AG09319 (cell line): ENCODE data around the gene HMX2.

Experiments used
- DNase-seq: peaks from one replicate; pipeline ENCODE4 v3.0.0-alpha.2; 2010; ENCODE audit warnings: low read depth; ENCODE audit errors: extremely low read depth
- TF ChIP-seq, protein P1 (sequence below): IDR thresholded peaks from 2 replicates; pipeline ENCODE4 v1.5.1; 2011; ENCODE audit warnings: low read depth, mild to moderate bottlenecking, inconsistent platforms, low read length, moderate library complexity

HMX2 gene

DNA sequence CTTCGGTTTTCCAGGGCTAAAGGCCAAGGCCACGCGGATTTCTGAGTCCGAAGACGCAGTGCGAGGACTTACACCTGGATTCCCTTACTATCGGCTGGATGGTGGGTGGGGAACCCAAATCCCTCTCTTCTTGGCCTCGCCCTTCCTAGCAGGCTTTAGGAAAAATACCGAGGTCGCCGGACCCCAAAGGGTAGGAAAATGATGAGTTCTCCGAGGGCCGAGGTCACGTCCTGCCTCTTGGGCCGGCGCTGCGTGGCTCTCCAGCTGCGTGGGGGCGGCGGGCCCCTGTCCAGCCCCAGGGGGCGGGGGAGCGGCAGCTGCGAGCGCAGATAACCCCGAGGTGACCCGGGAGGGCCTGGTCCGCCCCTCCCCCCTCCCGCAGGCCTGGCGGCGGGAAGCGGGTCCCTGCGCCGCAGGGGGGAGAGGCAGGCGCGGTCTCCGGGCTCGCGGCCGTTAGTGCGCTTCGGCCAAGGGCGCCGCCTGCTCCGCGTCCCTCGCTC, 13.0 kb upstream of the HMX2 start:
- no peak for DNase-seq
- TF ChIP-seq, protein P1, sequence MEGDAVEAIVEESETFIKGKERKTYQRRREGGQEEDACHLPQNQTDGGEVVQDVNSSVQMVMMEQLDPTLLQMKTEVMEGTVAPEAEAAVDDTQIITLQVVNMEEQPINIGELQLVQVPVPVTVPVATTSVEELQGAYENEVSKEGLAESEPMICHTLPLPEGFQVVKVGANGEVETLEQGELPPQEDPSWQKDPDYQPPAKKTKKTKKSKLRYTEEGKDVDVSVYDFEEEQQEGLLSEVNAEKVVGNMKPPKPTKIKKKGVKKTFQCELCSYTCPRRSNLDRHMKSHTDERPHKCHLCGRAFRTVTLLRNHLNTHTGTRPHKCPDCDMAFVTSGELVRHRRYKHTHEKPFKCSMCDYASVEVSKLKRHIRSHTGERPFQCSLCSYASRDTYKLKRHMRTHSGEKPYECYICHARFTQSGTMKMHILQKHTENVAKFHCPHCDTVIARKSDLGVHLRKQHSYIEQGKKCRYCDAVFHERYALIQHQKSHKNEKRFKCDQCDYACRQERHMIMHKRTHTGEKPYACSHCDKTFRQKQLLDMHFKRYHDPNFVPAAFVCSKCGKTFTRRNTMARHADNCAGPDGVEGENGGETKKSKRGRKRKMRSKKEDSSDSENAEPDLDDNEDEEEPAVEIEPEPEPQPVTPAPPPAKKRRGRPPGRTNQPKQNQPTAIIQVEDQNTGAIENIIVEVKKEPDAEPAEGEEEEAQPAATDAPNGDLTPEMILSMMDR = no peak

DNA sequence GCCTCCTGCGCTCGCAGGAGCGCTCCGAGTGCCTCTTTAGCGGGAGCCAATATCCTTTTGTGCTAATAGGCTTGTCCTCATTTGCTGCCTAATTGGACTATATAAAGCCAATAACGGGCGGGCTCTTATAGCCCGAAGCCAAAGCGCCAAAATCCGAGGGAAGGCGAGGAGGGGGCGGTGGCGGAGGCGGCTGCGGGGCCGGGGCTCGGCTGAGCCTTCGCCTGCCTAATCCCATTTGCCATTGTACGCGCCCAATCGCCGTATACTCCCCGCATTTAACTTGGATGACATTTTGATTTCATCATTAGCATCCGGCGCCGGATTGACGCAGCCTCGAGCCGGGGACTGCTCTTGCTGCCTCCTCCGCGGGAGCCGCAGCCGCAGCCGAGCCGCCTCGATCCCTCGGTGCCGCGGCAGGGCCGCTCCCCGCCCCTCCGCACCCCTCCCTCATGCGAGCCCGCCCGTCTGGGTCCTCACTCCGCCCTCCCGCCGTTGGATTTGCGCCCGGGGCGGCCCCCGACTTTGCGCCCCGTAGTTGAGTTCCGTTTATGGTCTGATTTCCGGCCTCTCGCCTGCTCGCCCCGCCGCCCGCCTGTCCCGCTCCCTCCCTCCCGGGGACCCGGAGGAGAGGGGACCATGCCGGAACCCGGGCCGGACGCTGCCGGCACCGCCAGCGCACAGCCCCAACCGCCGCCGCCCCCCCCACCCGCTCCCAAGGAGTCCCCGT, 12.4 kb upstream of the HMX2 start, which contains the start of gene HMX3:
Gene HMX3 (plus strand): TSS at position 556 of the 727 bp plus-strand sequence. CDS start 81 bp downstream, at position 637.
- TF ChIP-seq, protein P1 = no peak
- no peak for DNase-seq

DNA sequence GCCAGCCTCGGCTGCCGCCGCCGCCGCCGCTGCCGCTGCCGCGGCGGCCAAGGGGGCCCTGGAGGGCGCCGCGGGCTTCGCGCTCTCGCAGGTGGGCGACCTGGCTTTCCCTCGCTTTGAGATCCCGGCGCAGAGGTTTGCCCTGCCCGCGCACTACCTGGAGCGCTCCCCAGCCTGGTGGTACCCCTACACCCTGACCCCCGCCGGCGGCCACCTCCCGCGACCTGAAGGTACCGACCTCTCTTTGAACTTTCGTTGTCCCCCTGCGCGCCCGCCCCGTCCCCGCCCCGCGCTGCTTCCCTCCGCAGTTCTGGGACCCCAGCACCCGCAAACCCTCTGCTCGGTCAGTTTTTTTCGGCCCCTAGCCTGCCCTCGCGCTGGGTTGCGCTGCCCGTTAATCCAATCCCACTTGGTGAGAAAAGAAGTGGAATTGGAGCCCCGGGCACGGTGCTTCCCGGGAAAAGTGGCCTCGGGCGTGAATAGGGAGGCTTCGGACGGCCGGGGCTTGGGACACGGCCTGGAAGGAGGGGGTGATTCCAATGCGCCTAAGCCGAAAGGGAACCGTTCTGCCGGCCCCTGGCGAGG, 11.6 kb upstream of the HMX2 start:
- TF ChIP-seq, protein P1 = no peak
- DNase-seq = no peak

DNA sequence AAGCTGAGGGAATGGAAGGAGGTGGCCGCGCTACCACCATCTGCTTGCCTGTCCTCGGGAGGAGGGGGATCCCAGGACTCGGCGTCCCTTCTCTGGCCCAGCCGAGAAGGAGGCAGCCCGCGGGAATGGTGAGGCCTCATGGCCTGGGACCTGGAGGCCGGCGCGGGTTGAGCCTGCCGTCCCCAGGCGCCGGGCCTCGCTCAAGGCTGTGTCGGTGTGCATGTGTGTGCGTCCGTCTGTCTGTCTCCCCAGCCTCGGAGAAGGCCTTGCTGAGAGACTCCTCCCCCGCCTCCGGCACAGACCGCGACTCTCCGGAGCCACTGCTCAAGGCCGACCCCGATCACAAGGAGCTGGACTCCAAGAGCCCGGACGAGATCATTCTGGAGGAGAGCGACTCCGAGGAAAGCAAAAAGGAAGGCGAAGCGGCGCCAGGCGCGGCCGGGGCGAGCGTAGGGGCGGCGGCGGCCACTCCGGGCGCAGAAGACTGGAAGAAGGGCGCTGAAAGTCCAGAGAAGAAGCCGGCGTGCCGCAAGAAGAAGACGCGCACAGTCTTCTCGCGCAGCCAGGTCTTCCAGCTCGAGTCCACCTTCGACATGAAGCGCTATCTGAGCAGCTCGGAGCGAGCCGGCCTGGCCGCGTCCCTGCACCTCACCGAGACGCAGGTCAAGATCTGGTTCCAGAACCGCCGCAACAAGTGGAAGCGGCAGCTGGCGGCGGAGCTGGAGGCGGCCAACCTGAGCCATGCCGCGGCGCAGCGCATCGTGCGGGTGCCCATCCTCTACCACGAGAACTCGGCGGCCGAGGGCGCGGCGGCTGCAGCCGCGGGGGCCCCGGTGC, 10.9 kb upstream of the HMX2 start:
- TF ChIP-seq, protein P1 = no peak
- DNase-seq = no peak

DNA sequence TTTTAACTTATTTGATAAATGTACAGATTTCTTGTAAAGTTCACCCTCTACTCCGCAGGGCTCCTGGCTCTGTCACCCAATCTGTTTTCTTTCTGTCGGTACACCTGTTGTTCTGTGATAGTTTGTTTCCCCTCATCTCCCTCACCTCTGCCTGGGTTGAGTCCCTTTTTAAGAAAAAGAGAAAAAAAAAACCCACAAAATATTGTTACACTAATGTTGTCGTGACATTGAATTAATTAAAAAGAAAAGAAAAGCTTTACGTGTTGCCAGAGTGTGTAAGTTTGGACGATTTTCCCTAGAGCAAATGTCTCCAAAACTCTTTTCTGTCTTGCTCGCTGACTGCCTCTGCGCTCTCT, 8.8 kb upstream of the HMX2 start:
- TF ChIP-seq, protein P1 = no peak
- DNase-seq = no peak

DNA sequence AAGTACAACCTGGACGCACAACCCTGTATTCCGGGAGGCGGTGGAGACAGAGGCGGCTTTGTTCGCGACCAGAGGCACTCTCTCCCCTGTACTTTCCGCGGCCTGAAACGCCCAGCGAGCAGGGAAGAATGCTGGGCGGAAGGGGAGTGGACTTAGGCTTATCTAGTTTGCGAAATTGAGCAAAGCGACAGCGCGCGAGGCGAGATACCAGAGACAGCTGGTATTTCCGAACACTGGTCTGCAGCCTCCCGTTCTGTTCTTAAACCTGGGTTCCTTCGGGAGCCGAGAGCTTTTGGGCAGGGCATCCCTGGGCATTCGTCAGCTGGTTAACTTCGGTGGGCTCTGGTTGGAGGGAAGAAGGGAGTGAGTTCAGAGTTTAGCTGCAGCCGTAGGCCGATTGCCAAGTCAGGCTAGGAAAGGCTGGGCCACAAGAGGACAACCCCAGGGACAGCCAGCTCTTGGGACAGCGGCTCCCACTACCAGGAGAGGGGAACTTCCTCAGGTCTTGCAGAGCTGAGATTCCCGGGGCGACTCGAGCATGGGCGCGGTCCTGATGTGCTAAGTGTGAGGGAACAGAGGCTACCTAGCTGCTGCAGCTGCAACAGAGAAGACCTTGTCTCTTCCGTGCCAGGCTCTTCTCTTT, 8.3 kb upstream of the HMX2 start:
- TF ChIP-seq, protein P1 = no peak
- no peak for DNase-seq
